ENCODE results near the gene CLDN7.

Gene CLDN7

GRCh38 chr17:7226721-7227710, 35.3 kb downstream of the CLDN7 start:
- no peak overlapping the region for H3K4me3 ChIP-seq (ENCODE audit: low read depth, low read length)
- no peak for DNase-seq (ENCODE audit: low read depth)
- no peak for TF ChIP-seq CTCF (conservative IDR thresholded peaks at IDR 0.05; ENCODE audit: low read depth, low read length)

DNA sequence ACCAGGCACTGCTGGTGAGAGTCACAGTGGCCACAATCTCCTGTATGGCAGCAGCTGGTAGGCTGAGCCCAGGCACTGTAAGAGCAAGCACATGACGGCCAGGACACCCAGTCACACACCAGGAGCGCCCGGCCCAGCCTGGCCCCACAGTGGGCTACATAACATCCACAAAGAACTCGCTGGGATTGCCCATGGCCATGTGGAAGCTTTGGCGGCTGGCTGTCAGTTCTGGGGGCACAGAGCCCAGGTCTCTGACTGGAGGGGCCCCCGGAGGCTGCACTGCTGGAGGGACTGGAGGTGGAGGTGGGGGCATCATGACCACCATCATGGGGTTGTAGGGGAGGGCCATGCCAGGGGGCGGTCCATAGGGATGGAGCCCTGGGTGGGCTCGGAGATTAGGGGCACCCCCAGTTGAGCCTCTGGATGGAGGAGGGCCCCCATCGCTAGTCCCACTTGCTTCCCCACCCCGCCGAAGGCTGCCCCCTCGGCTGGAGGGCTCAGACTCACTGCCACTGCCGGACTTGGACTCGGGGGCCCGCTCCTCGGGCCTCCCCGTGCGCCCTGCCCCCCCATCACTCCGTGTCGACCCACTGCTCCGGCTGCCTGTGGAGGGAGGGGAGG, 36.5 kb downstream of the CLDN7 start:
- no peak for DNase-seq (ENCODE audit: low read depth)
- no peak overlapping the region for H3K4me3 ChIP-seq (ENCODE audit: low read depth, low read length)
- TF ChIP-seq CTCF (conservative IDR thresholded peaks at IDR 0.05; ENCODE audit: low read depth, low read length) = no peak

DNA sequence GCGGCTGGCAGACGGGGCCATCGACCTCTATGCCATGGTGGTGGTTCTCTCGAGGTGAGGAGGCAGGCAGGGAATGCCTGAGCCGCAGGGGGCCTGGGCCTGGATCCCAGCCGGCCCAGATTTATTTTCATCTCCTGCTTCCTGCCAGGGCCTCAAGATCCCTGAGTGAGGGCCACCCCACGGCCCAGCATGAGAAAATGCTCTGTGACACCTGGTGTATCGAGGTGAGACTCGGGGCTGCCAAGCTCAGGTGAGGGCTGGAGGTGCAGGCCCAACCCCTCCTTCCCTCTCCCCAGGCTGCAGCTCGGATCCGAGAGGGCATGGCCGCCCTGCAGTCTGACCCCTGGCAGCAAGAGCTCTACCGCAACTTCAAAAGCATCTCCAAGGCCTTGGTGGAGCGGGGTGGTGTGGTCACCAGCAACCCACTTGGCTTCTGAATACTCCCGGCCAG, 37.6 kb downstream of the CLDN7 start:
- no peak for TF ChIP-seq CTCF (conservative IDR thresholded peaks at IDR 0.05; ENCODE audit: low read depth, low read length)
- no peak for DNase-seq (ENCODE audit: low read depth)
- no peak overlapping the region for H3K4me3 ChIP-seq (ENCODE audit: low read depth, low read length)

GRCh38 chr17:7224110-7224509, 38.2 kb downstream of the CLDN7 start:
- TF ChIP-seq CTCF (conservative IDR thresholded peaks at IDR 0.05; ENCODE audit: low read depth, low read length) = no peak
- DNase-seq (ENCODE audit: low read depth) = no peak
- H3K4me3 ChIP-seq (ENCODE audit: low read depth, low read length) = no peak overlapping the region

DNA sequence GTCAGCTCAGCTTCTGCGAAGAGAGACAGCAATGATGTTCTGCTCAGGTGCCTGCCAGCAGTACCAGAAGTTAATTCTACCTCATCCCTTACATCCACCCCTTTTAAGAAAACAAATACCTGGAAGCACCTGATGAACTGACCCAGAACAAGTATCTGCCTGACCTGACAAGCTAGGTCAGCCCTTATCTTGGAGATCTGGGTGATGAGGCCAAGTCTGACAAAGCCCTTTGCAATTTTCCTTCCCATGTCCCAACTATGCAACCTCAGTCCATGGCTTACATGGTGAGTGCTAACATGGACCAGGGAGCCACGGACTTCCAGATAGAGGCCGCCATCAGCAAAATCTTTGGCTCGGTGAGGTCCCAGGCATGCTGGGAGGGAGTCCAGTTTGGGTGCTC, 38.9 kb downstream of the CLDN7 start:
- H3K4me3 ChIP-seq (ENCODE audit: low read depth, low read length) = no peak overlapping the region
- DNase-seq (ENCODE audit: low read depth) = no peak
- TF ChIP-seq CTCF (conservative IDR thresholded peaks at IDR 0.05; ENCODE audit: low read depth, low read length) = no peak

- no peak for DNase-seq (ENCODE audit: low read depth)
- H3K4me3 ChIP-seq (ENCODE audit: low read depth, low read length) = no peak overlapping the region
- no peak for TF ChIP-seq CTCF (conservative IDR thresholded peaks at IDR 0.05; ENCODE audit: low read depth, low read length)
These were observed 39.3 kb downstream of the CLDN7 start for GRCh38 chr17:7222972-7223292.

All from choroid plexus epithelial cell (primary cell).